ENCODE measurements around the gene AEBP1. TPM values are rescaled to one million over a fixed set of nuclear protein-coding genes. Genes with fewer than 3 reads are reported as not detected.
"Not testable (repeated sequence)": the region's sequence is repeated elsewhere in the genome, so short reads cannot be mapped to it uniquely, and the experiment has no call there.

AEBP1 gene
- total RNA-seq, 1 donor from 2014 or later: 32.4 TPM

DNA sequence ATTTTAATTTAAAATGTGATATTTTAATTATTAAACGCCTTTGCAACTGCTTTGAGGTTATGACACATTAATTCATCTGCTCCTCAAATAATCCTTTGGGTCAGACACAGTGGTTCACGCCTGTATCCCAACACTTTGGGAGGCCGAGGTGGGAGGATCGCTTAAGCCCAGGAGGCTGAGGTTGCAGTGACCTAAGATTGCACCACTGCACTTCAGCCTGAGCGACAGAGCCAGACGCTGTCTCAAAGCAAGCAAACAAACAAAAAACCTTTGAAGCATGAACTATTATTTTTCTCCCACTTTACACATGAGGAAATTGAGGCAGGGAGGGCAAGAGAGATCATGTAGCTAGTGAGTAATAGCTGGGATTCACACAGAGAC lies 20.7 kb downstream of the AEBP1 start:
- H3K27ac ChIP-seq (ENCODE audit: low read depth, low read length): no peak overlapping the region
- H3K9ac ChIP-seq (ENCODE audit: low read depth in 1 of 3, low read length in 3 of 3): no peak overlapping the region
- H3K4me3 ChIP-seq (ENCODE audit: low read length in 3 of 3): no peak overlapping the region
- H3K36me3 ChIP-seq (ENCODE audit: control insufficient read depth in 3 of 3, insufficient read depth in 3 of 3, low read length in 3 of 3): peaks cover 7 to 9% (median 9%) of the 10 kb centered on the region in 3 donors
- H3K27me3 ChIP-seq (ENCODE audit: control insufficient read depth in 3 of 3, insufficient read depth in 3 of 3, low read length in 3 of 3): no peaks in the 10 kb centered on the region
- peaks cover 28 to 45% (median 39%) of the 10 kb centered on the region in 3 donors for H3K4me1 ChIP-seq (ENCODE audit: control insufficient read depth in 3 of 3, insufficient read depth in 3 of 3, low read length in 3 of 3)
- no peaks in the 10 kb centered on the region for H3K9me3 ChIP-seq (ENCODE audit: control insufficient read depth in 3 of 3, low read length in 3 of 3)

DNA sequence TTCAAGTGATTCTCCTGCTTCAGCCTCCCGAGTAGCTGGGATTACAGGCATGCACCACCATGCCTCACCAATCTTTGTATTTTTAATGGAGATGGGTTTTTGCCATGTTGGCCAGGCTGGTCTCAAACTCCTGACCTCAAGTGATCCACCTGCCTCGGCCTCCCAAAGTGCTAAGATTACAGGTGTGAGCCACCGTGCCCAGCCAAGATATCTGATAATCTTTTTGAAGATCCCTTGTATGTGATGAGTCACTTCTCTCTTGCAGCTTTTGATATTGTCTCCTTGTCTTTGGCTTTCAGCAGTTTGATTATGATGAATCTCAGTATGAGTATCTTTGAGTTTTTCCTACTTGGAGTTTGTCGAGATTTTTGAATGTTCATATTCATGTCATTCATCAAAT lies 22.4 kb downstream of the AEBP1 start:
- peaks cover 23 to 41% (median 37%) of the 10 kb centered on the region in 3 donors for H3K4me1 ChIP-seq (ENCODE audit: control insufficient read depth in 3 of 3, insufficient read depth in 3 of 3, low read length in 3 of 3)
- not testable (repeated sequence) for H3K4me3 ChIP-seq (ENCODE audit: low read length in 3 of 3); H3K27ac ChIP-seq (ENCODE audit: low read depth, low read length); H3K27me3 ChIP-seq (ENCODE audit: control insufficient read depth in 3 of 3, insufficient read depth in 3 of 3, low read length in 3 of 3); H3K9me3 ChIP-seq (ENCODE audit: control insufficient read depth in 3 of 3, low read length in 3 of 3); H3K9ac ChIP-seq (ENCODE audit: low read depth in 1 of 3, low read length in 3 of 3); H3K36me3 ChIP-seq (ENCODE audit: control insufficient read depth in 3 of 3, insufficient read depth in 3 of 3, low read length in 3 of 3)

DNA sequence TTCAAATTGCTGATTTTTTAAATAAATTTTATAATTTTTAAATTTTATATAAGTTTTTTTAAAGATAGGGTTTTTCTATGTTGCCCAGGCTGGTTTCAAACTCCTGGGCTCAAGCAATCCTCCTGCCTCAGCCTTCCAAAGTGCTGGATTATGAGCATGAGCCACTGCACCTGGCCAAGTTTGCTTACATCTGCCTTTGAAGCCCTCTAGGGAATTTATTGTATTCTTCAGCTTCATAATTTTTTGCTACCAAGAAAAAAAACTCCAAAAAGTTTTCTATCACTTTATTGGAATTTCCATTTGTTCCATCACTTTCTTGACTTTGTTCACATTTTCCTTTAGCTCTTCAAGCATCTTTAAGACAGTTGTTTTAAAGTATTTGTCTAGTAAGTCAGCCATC lies 23.0 kb downstream of the AEBP1 start:
- H3K4me3 ChIP-seq (ENCODE audit: low read length in 3 of 3): no peak overlapping the region
- H3K36me3 ChIP-seq (ENCODE audit: control insufficient read depth in 3 of 3, insufficient read depth in 3 of 3, low read length in 3 of 3): no peaks in the 10 kb centered on the region
- H3K27me3 ChIP-seq (ENCODE audit: control insufficient read depth in 3 of 3, insufficient read depth in 3 of 3, low read length in 3 of 3): no peaks in the 10 kb centered on the region
- H3K4me1 ChIP-seq (ENCODE audit: control insufficient read depth in 3 of 3, insufficient read depth in 3 of 3, low read length in 3 of 3): peaks cover 23 to 41% (median 37%) of the 10 kb centered on the region in 3 donors
- H3K27ac ChIP-seq (ENCODE audit: low read depth, low read length): no peak overlapping the region
- no peaks in the 10 kb centered on the region for H3K9me3 ChIP-seq (ENCODE audit: control insufficient read depth in 3 of 3, low read length in 3 of 3)
- no peak overlapping the region for H3K9ac ChIP-seq (ENCODE audit: low read depth in 1 of 3, low read length in 3 of 3)

DNA sequence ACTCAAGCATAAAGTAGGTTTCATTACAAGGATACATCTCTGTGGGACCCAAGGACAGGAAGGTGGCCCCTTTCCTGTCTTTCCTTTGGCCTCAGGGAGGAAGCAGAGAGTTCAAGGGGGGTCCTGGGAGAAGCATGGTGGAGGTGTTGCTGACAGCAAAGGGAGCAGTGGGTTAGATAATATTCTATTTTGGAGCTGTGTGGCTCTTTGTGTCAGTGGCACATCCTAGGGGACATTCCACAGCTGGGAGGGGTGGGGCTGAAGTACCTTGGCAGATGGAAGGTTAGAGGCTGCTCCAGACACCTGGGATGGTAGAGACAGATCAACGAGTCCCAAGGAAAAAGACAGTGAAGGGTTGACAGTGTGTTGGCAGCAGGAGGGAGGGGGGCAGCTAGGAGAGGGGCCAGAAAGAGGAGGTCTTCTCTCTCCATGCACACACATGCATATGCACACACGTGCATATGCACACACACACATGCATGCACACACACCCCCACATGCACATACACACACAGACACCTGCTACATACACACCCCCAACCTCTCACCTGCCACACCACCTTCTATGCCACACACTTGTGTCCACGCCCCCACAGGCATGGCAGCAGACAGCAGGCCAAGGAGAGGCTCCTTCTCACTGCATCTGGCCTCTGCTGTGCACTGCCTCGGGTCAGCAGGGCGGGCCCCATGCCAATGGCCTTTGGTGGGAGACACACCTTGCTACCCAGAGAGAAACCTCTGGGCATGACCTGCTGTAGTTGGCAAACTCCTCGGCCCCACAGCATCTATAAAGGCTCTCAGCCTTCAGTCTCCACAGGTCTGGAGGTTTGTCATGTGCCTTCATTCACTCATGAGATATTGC lies 24.8 kb downstream of the AEBP1 start:
- Histone ChIP-seq H3K9ac (ENCODE audit: low read depth in 1 of 3, low read length in 3 of 3) (peak overlapping the region in 1 of 3 donors; percentile 40), H3K4me1 (ENCODE audit: control insufficient read depth in 3 of 3, insufficient read depth in 3 of 3, low read length in 3 of 3) (peaks cover 17 to 40% (median 32%) of the 10 kb centered on the region in 3 donors), H3K36me3 (ENCODE audit: control insufficient read depth in 3 of 3, insufficient read depth in 3 of 3, low read length in 3 of 3) (no peaks in the 10 kb centered on the region), H3K27me3 (ENCODE audit: control insufficient read depth in 3 of 3, insufficient read depth in 3 of 3, low read length in 3 of 3) (no peaks in the 10 kb centered on the region), H3K4me3 (ENCODE audit: low read length in 3 of 3) (no peak overlapping the region), H3K9me3 (ENCODE audit: control insufficient read depth in 3 of 3, low read length in 3 of 3) (no peaks in the 10 kb centered on the region), H3K27ac (ENCODE audit: low read depth, low read length) (no peak overlapping the region)

DNA sequence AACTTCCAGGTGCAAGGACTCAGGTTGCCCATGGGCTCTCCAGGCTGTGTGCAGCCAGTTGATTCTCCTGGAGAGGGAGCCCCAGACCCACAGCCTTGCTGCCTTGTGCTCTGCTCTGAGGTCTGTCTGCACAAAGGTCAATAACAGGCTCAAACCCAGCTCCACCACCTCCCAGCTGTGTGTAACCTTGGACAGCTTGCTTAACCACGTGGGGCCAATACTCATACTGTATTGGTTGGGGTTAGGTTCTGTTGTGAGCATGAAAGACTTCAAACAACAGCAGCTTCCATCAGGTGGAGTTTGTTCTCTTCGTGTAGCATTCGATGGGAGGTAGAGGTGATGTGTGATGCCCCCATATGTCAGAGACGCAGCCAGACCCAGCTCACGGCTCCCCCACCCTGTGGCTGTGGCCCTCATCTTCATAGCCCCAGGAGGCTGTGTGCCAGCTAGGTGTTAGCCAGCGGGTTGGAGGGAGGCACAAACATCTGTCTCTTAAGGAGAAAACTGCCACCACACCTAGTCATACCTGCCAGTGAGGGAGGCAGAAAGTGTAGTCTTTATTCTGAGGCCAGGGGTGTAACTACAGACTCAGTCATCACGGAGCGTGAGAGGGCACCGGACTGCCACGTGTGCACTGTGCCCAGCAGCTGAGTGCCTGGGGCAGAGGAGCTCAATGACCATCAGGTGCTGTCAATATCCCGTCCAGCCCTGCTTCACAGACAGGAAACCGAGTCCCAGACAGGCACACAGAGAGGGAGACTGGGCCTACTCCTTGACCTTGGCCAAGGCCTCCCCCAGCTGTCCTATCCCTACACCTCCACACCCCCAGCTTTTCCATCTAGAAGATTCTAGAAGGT lies 27.3 kb downstream of the AEBP1 start:
- no peak overlapping the region for H3K4me3 ChIP-seq (ENCODE audit: low read length in 3 of 3)
- H3K36me3 ChIP-seq (ENCODE audit: control insufficient read depth in 3 of 3, insufficient read depth in 3 of 3, low read length in 3 of 3): no peaks in the 10 kb centered on the region
- H3K9ac ChIP-seq (ENCODE audit: low read depth in 1 of 3, low read length in 3 of 3): peak overlapping the region in 1 of 3 donors; percentile 45
- H3K27ac ChIP-seq (ENCODE audit: low read depth, low read length): peak overlapping the region; percentile 19
- peaks cover 16 to 36% (median 31%) of the 10 kb centered on the region in 3 donors for H3K4me1 ChIP-seq (ENCODE audit: control insufficient read depth in 3 of 3, insufficient read depth in 3 of 3, low read length in 3 of 3)
- H3K27me3 ChIP-seq (ENCODE audit: control insufficient read depth in 3 of 3, insufficient read depth in 3 of 3, low read length in 3 of 3): no peaks in the 10 kb centered on the region
- H3K9me3 ChIP-seq (ENCODE audit: control insufficient read depth in 3 of 3, low read length in 3 of 3): no peaks in the 10 kb centered on the region

DNA sequence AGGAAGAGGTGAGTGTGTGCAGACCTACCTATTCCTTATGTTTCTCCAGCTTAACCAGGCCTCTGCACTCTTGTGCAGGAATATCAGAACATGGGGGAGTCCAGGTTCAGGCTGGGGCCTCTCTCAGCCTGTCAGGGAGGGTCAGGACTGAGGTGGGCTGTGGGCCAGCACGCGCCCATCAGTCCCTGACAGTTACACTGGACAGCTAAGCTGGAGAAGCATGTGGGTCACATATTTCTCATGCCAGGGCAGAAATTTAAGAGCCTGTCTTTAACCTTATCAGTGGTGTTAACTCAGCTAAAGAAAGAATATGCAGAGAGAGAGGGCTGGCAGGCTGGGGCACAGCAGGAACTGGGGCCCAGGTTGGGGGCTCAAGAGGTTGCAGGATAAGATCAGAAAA lies 27.9 kb downstream of the AEBP1 start:
- no peaks in the 10 kb centered on the region for H3K36me3 ChIP-seq (ENCODE audit: control insufficient read depth in 3 of 3, insufficient read depth in 3 of 3, low read length in 3 of 3)
- peak overlapping the region in 1 of 3 donors; percentile 45 for H3K9ac ChIP-seq (ENCODE audit: low read depth in 1 of 3, low read length in 3 of 3)
- no peak overlapping the region for H3K4me3 ChIP-seq (ENCODE audit: low read length in 3 of 3)
- H3K9me3 ChIP-seq (ENCODE audit: control insufficient read depth in 3 of 3, low read length in 3 of 3): no peaks in the 10 kb centered on the region
- peak overlapping the region; percentile 19 for H3K27ac ChIP-seq (ENCODE audit: low read depth, low read length)
- no peaks in the 10 kb centered on the region for H3K27me3 ChIP-seq (ENCODE audit: control insufficient read depth in 3 of 3, insufficient read depth in 3 of 3, low read length in 3 of 3)
- peaks cover 16 to 36% (median 31%) of the 10 kb centered on the region in 3 donors for H3K4me1 ChIP-seq (ENCODE audit: control insufficient read depth in 3 of 3, insufficient read depth in 3 of 3, low read length in 3 of 3)

DNA sequence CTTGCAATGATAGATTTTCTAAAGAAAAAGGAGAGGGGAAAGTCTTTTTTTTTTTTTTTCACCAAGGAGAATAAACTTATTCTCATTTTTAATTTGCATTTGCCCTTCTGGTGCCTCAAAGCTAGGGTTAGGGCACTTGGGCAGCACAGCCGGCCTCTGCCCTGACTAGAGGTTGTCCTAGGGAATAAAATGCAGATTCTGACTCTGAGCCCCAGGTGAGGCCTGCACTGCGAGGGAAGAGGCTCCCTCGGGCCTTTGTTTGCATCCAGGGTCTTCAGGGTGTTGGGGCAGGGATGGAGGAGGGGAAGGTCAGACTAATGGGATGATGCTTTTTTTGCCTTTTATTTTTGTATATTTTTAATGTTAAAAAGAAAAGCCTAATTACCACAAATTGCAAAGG lies 29.1 kb downstream of the AEBP1 start:
- H3K9ac ChIP-seq (ENCODE audit: low read depth in 1 of 3, low read length in 3 of 3): no peak overlapping the region
- no peaks in the 10 kb centered on the region for H3K9me3 ChIP-seq (ENCODE audit: control insufficient read depth in 3 of 3, low read length in 3 of 3)
- H3K27me3 ChIP-seq (ENCODE audit: control insufficient read depth in 3 of 3, insufficient read depth in 3 of 3, low read length in 3 of 3): no peaks in the 10 kb centered on the region
- H3K36me3 ChIP-seq (ENCODE audit: control insufficient read depth in 3 of 3, insufficient read depth in 3 of 3, low read length in 3 of 3): no peaks in the 10 kb centered on the region
- H3K27ac ChIP-seq (ENCODE audit: low read depth, low read length): no peak overlapping the region
- no peak overlapping the region for H3K4me3 ChIP-seq (ENCODE audit: low read length in 3 of 3)
- peaks cover 16 to 31% (median 28%) of the 10 kb centered on the region in 3 donors for H3K4me1 ChIP-seq (ENCODE audit: control insufficient read depth in 3 of 3, insufficient read depth in 3 of 3, low read length in 3 of 3)

DNA sequence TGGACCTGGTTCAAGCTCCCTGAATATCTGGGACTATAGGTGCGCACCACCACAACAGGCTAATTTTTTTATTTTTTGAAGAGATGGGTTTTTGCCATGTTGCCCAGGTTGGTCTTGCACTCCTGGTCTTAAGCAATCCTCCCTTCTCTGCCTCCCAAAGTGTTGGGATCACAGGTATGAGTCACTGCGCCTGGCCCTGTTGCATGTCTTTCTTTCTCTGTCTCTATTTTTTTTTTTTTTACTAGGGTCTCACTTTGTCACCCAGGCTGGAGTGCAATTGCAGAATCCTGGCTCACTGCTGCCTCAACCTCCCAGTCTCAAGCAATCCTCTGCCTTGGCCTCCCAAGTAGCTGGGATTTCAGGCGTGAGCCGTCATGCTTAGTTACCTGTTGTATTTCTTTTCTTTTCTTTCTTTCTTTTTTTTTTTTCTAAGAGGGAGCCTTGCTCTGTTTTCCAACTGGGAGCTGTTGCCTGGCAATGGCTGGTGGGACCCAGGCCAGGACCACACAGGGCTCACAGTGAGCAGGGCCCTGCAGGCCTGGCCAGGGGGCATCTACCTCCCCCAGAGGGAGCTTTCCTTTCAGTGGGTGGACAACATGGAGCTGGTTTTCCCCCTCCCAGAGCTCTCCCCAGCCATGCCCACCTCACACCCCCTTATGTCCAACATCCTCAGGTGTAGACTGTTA lies 30.9 kb downstream of the AEBP1 start:
- Histone ChIP-seq H3K4me1 (ENCODE audit: control insufficient read depth in 3 of 3, insufficient read depth in 3 of 3, low read length in 3 of 3) (peaks cover 9 to 21% (median 16%) of the 10 kb centered on the region in 3 donors), H3K36me3 (ENCODE audit: control insufficient read depth in 3 of 3, insufficient read depth in 3 of 3, low read length in 3 of 3) (no peaks in the 10 kb centered on the region), H3K27ac (ENCODE audit: low read depth, low read length) (no peak overlapping the region), H3K9me3 (ENCODE audit: control insufficient read depth in 3 of 3, low read length in 3 of 3) (no peaks in the 10 kb centered on the region), H3K9ac (ENCODE audit: low read depth in 1 of 3, low read length in 3 of 3) (no peak overlapping the region), H3K27me3 (ENCODE audit: control insufficient read depth in 3 of 3, insufficient read depth in 3 of 3, low read length in 3 of 3) (no peaks in the 10 kb centered on the region), H3K4me3 (ENCODE audit: low read length in 3 of 3) (no peak overlapping the region)

DNA sequence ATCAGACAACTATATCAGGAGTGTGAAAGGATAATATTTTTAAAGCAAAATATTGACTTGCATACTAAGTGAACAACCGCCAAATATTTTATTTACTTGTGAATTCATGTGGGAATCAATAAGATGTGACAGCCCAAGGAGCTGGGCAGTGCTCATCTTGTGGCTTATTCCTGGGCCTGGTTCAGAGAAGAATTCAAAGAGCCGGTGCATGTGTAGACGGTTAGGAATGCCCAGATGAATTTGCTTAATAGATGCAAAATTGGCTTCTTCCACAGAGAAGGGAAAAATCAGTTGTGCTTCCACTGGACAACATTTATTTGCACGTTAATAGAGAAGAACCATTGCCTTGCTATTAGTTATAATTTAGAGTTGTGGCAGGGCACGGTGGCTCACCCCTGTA lies 32.6 kb downstream of the AEBP1 start:
- Histone ChIP-seq H3K27me3 (ENCODE audit: control insufficient read depth in 3 of 3, insufficient read depth in 3 of 3, low read length in 3 of 3) (no peaks in the 10 kb centered on the region), H3K4me1 (ENCODE audit: control insufficient read depth in 3 of 3, insufficient read depth in 3 of 3, low read length in 3 of 3) (peaks cover 9 to 13% (median 10%) of the 10 kb centered on the region in 3 donors), H3K9ac (ENCODE audit: low read depth in 1 of 3, low read length in 3 of 3) (no peak overlapping the region), H3K27ac (ENCODE audit: low read depth, low read length) (no peak overlapping the region), H3K4me3 (ENCODE audit: low read length in 3 of 3) (no peak overlapping the region), H3K9me3 (ENCODE audit: control insufficient read depth in 3 of 3, low read length in 3 of 3) (no peaks in the 10 kb centered on the region), H3K36me3 (ENCODE audit: control insufficient read depth in 3 of 3, insufficient read depth in 3 of 3, low read length in 3 of 3) (no peaks in the 10 kb centered on the region)

All from skeletal muscle tissue (tissue), 4 donors.